LNCAP (cell line): ENCODE measurements around the gene VMAC.

Experiments
- TF ChIP-seq, protein P1 (sequence below): fragments of 450-650 bp; IDR thresholded peaks from 2 replicates; pipeline ENCODE4 v1.5.1; 2017; ENCODE audit warnings: mild to moderate bottlenecking

The VMAC gene

DNA sequence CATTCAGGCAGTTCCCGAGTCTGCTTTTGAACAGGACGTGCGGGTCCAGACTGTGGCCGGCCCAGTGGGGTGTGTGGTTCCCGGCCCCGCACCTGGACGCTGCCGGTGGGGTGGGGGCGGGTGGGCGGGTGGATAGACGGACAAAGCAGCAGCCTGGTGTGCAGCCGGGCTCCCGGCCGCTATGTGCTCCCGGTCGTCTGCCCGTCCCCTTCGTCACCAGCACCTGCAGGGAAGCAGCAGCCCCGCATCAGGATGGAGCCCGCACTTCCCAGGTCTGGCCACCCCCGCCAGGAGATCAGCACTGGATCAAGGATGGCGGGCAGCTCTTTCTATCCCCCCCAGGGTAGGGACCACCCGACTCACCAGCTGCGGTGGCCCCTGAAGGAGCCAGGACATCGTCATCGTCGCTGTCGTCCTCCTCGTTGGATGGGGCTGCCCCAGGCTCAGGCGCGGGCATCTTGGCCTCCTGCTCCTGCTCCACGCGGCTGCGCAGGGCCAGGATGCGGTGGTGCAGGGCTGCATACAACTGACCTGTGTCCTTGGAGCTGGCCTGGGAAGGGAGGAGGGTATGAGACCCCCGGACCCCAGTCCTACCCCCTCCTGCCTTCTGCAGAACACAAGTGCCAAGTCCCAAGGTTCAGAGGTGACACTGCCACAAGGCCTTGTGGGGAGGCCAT lies 12.9 kb downstream of the VMAC start:
- TF ChIP-seq, protein P1, sequence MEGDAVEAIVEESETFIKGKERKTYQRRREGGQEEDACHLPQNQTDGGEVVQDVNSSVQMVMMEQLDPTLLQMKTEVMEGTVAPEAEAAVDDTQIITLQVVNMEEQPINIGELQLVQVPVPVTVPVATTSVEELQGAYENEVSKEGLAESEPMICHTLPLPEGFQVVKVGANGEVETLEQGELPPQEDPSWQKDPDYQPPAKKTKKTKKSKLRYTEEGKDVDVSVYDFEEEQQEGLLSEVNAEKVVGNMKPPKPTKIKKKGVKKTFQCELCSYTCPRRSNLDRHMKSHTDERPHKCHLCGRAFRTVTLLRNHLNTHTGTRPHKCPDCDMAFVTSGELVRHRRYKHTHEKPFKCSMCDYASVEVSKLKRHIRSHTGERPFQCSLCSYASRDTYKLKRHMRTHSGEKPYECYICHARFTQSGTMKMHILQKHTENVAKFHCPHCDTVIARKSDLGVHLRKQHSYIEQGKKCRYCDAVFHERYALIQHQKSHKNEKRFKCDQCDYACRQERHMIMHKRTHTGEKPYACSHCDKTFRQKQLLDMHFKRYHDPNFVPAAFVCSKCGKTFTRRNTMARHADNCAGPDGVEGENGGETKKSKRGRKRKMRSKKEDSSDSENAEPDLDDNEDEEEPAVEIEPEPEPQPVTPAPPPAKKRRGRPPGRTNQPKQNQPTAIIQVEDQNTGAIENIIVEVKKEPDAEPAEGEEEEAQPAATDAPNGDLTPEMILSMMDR: no peak

DNA sequence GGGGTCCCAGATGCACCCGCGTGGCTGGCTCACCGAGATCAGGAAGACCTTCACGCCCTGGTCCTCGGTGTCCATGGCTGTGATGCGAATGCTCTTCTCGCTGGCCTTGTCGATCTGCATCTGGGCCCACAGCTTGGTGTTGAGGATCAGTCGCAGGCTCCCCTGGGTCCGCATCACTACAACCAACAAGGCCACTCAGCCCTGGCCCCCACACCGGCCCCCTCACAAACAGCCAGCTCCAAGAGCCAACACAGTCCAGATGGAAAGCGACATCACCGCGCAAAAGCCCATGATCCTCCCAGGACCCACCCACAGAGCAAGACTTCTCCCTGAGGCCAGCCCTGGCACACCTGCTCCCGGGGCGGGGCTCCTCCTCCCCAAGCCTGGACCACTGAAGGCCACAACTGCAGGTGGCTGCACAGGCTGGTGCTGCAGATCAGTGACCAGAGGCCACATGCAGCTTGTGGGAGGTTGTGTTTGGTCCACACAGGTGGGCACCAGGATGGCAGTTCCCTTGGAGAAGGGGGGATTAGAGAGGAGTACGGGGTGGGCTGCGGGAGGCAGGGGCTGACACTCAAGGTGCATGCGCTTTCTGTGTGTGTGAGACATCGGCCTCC lies 13.9 kb downstream of the VMAC start:
- TF ChIP-seq, protein P1: no peak

DNA sequence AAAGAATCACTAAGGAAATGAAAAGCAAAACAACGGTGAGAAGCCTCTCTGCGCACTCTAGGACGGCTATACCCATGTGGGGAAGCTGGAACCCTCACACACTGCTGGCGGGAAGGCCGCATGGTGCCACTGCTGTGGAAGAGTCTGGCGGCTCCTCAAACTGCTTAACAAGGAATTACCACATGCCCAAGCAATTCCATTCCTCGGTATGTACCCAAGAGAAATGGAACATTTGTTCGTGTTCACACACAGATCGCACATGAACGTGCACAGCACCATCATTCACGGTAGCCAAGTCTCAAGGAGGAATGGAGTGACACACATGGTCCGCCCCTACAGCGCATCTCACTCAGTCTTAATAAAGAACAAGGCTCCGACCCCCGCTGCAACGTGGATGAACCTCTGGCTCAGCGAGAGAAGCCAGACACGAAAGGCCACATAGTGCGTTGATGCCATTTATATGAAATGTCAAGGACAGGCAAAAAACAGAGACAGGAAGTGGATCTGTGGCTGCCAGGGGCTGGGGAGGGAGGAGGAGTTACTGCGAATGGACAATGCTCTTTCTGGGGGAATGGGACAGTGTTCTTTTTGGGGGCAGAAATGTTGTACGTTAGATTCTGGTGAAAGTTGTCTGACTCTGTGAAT lies 17.0 kb downstream of the VMAC start:
- TF ChIP-seq, protein P1: no peak

DNA sequence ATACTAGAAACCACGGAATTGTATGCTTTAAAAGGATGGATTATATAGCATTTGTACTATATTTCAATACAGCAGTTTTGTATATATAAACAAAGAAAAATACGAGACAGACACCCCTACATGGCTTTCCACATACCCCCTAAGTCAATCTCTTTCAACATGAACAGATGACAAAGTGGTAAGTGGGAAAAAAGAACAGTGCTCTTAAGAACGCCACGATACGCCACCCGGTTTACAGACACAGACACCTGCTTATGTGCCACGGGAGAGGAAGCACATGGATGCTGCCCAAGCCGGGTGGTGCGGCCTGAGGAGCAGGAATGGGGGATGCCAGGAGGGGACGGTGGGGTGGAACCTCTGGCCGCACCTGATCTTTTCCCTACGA lies 17.5 kb downstream of the VMAC start:
- TF ChIP-seq, protein P1: no peak

DNA sequence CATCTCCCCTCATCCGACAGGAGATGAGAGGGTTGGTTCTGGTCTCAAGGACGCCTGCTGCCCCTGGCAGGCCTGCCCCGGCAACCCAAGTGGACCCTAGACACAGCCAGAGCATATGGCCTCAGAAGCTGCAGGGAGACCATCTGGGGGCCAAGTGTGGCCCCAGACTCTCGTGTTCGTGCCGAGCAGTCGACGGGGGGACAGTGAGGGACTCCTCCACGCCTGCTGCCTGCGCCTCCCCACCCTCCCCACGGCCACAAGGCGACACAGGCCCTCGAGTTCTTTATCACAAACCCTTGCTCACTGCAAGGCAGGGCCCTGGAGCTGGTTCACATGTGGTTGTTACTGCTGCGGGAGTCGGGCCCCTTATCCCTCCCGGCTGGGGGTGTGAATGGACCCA lies 18.7 kb downstream of the VMAC start:
- TF ChIP-seq, protein P1: no peak

DNA sequence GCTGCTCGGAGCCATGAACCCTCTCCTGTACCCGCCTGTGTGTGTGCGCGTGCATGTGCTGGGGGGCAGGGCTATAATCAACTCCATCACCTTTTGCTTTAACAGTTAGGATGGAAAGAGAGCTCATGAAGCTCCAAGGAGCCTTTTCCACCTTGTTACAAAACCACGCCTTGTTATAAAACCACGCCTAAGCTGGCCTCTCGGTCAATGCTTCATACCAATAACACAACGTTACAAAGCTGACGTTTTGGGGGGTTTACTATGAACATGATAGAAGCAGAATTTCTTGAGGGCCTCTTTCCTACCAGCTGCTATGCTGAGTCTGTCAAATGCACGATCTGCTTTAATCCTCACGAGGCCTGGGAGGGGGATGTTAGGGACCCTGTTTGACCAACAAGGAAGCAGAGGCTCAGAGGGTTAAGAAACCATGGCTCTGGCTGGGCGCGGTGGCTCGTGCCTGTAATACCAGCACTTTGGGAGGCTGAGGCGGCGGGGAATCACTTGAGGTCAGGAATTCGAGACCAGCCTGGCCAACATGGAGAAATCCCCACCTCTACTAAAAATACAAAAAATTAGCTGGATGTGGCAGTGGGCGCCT lies 21.3 kb downstream of the VMAC start:
- TF ChIP-seq, protein P1: no peak

DNA sequence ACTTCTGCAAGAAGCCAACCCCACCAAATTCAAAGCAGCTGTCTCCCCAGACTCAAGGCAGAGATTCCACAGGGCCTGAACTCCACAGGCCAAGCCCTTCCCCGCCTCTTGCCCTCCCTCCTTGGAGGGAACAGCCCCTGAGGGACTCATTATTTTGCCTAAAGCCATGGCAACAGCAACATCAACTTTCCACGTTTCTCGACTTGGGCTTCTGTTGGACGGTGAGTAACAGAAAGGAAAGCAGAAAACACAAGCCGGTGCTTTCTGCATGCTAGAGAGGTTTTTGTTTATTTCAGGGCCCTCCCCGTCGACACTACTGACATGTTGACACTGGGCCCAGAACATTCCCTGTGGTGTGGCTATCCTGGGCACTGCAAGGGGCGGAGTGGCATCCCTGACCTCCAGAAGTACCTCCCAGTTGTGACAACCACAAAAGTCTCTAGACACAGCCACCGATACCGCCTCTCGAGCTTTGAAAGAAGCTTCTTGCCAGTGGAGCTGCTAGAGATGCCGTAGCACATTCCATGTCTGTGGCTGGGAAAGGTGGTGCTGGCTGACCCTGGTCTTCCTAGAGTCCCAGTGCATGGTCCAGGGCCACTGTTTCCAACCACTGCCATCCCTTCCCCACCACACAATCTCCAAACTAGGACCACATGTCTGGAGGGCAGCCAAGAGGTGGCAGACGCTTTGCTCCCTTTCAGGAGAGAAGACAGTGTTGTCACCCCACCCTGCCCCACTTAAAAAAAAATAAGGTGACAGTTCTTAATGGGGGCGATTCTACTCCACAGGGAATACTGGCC lies 22.2 kb downstream of the VMAC start:
- TF ChIP-seq, protein P1: no peak
